ENCODE data around the gene ZNF19. TPM values are rescaled to one million over a fixed set of nuclear protein-coding genes. Genes with fewer than 3 reads are reported as not detected.
"Not testable (repeated sequence)": the region's sequence is repeated elsewhere in the genome, so short reads cannot be mapped to it uniquely, and the experiment has no call there.

ZNF19 gene
- total RNA-seq, 1 experiment from 2014 or later: 5.4 TPM

DNA sequence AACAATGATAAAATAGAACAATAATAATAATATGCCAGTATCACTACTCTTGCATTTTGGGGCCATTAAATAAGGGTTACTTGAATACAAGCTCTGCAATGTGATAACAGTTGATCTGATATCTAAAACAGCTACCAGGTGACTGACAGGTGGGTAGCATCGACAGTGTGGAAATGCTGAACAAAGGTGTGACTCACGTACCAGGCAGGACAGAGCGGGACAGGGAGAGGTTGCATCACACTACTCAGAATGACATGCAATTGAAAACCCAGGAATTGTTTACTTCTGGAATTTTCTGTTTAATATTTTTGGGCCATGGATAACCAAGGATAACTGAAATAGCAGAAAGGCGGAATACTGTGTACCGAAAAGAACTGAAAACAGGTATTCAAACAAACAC, 15.8 kb upstream of the ZNF19 start (continued):
- peak; percentile 42 for TF ChIP-seq SP1 (IDR thresholded peaks at IDR 0.05; ENCODE audit: low read depth)

GRCh38 chr16:71504051-71504450, 14.9 kb upstream of the ZNF19 start:
- BruUV-seq (replicated peaks); POLR2A ChIA-PET; H3K27me3 ChIP-seq (ENCODE audit: insufficient read depth, low read length); H3K4me1 ChIP-seq (ENCODE audit: control insufficient read depth in 1 of 2, insufficient read depth in 2 of 2, low read length in 2 of 2); CTCF ChIA-PET; H3K27ac ChIP-seq (ENCODE audit: low read depth, low read length); H3K36me3 ChIP-seq (ENCODE audit: control insufficient read depth in 1 of 2, insufficient read depth in 2 of 2, low read length in 2 of 2); H3K9me2 ChIP-seq (ENCODE audit: insufficient read depth); H3K9me3 ChIP-seq (ENCODE audit: control insufficient read depth in 1 of 2, insufficient read depth in 1 of 2, low read depth in 1 of 2, low read length in 2 of 2); H3K79me2 ChIP-seq (ENCODE audit: insufficient read depth, low read length); DNase-seq (ENCODE audit: low read depth, low spot score); H4K20me1 ChIP-seq (ENCODE audit: insufficient read depth); ATAC-seq; H2AFZ ChIP-seq (ENCODE audit: low read depth, low read length, poor library complexity, severe bottlenecking); H3K9ac ChIP-seq (ENCODE audit: low read length); H3K4me2 ChIP-seq (ENCODE audit: low read length); H3K4me3 ChIP-seq (replicated peaks in 1 of 2; ENCODE audit: low read depth in 1 of 2, low read length in 2 of 2): not testable (repeated sequence)
- intact Hi-C loops (cut with micrococcal nuclease): loop anchor here (5.0 kb wide), 1 partner anchor 108 kb away; no protein-coding TSS in a partner anchor
- RAD21 ChIA-PET (ENCODE audit: low non-redundant PET in 1 of 2, low total read pairs in 2 of 2, uncharacterized antibody in 2 of 2, unreplicated experiment in 2 of 2): interaction anchor here in 1 of 2 experiments (0.7 kb wide), 1 partner anchor 73 kb away, joined by 3 read pairs; the partner anchor contains the start of gene TAT

DNA sequence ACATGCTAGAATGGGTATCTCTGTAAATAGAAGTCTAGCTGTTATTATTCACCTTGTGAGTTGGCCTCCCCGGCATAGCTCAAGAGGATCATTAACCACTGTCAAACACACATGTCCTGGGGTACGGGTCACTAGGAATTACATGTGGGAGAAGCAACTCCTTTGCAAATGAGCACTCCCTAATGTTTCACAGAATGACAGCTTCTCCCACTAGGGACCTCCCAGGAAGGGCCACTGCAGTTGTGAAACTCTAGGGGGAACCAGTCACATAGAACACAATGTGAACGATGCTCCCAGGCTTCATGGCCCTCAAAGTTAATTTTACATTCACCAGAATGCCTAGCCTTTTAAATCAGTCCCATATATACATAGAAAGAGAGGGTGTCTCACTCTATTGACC, 12.4 kb upstream of the ZNF19 start:
- H3K27me3 ChIP-seq (ENCODE audit: insufficient read depth, low read length): no peaks in the 10 kb centered on the region
- H3K9me2 ChIP-seq (ENCODE audit: insufficient read depth): no peaks in the 10 kb centered on the region
- H2AFZ ChIP-seq (ENCODE audit: low read depth, low read length, poor library complexity, severe bottlenecking): no peak overlapping the region
- H3K4me3 ChIP-seq (replicated peaks in 1 of 2; ENCODE audit: low read depth in 1 of 2, low read length in 2 of 2): no peak overlapping the region
- H3K36me3 ChIP-seq (ENCODE audit: control insufficient read depth in 1 of 2, insufficient read depth in 2 of 2, low read length in 2 of 2): no peaks in the 10 kb centered on the region
- no peaks in the 10 kb centered on the region for H3K9me3 ChIP-seq (ENCODE audit: control insufficient read depth in 1 of 2, insufficient read depth in 1 of 2, low read depth in 1 of 2, low read length in 2 of 2)
- RAD21 ChIA-PET (ENCODE audit: low non-redundant PET in 1 of 2, low total read pairs in 2 of 2, uncharacterized antibody in 2 of 2, unreplicated experiment in 2 of 2): interaction anchor here in 1 of 2 experiments (1.1 to 1.4 kb wide), 2 partner anchors 36 to 110 kb away, joined by 3 read pairs; no protein-coding TSS in a partner anchor
- ATAC-seq: no peak
- no peaks in the 10 kb centered on the region for H3K79me2 ChIP-seq (ENCODE audit: insufficient read depth, low read length)
- H3K9ac ChIP-seq (ENCODE audit: low read length): no peak overlapping the region
- H3K4me1 ChIP-seq (ENCODE audit: control insufficient read depth in 1 of 2, insufficient read depth in 2 of 2, low read length in 2 of 2): 0 out of 4 replicates have a peak, but pooled peaks cover 0 to 3% of the 10 kb centered on the region in 2 experiments
- intact Hi-C loops (cut with micrococcal nuclease): loop anchor here (5.0 kb wide), 1 partner anchor 111 kb away; no protein-coding TSS in a partner anchor
- no peak for DNase-seq (ENCODE audit: low read depth, low spot score)
- BruUV-seq (replicated peaks): no TSS peak
- 0 out of 2 replicates have a peak, but pooled peaks cover under 1% of the 10 kb centered on the region for H4K20me1 ChIP-seq (ENCODE audit: insufficient read depth)
- no peak overlapping the region for H3K27ac ChIP-seq (ENCODE audit: low read depth, low read length)
- POLR2A ChIA-PET: interaction anchor here (0.8 kb wide), 1 partner anchor 95 kb away, joined by 3 read pairs; no protein-coding TSS in a partner anchor
- TF ChIP-seq, protein P1, sequence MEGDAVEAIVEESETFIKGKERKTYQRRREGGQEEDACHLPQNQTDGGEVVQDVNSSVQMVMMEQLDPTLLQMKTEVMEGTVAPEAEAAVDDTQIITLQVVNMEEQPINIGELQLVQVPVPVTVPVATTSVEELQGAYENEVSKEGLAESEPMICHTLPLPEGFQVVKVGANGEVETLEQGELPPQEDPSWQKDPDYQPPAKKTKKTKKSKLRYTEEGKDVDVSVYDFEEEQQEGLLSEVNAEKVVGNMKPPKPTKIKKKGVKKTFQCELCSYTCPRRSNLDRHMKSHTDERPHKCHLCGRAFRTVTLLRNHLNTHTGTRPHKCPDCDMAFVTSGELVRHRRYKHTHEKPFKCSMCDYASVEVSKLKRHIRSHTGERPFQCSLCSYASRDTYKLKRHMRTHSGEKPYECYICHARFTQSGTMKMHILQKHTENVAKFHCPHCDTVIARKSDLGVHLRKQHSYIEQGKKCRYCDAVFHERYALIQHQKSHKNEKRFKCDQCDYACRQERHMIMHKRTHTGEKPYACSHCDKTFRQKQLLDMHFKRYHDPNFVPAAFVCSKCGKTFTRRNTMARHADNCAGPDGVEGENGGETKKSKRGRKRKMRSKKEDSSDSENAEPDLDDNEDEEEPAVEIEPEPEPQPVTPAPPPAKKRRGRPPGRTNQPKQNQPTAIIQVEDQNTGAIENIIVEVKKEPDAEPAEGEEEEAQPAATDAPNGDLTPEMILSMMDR (IDR thresholded peaks at IDR 0.05 in 2 of 3, conservative IDR thresholded peaks at IDR 0.05 in 1 of 3; ENCODE audit: borderline replicate concordance in 1 of 3, insufficient read depth in 1 of 3, low read depth in 2 of 3, low read length in 2 of 3): peak in 2 of 3 experiments; percentile 6 to 35; a peak in 2 of 6 replicates
- TF ChIP-seq ATF3 (IDR thresholded peaks at IDR 0.05) (no peak), TCF7L2 (IDR thresholded peaks at IDR 0.05; ENCODE audit: borderline replicate concordance, extremely low read depth, insufficient read depth, insufficient read length) (no peak), EGR1 (IDR thresholded peaks at IDR 0.05; ENCODE audit: low read depth) (no peak), RAD21 (IDR thresholded peaks at IDR 0.05; ENCODE audit: low read depth) (peak; percentile 49), CBX3 (IDR thresholded peaks at IDR 0.05; ENCODE audit: low read depth) (no peak), FOSL1 (IDR thresholded peaks at IDR 0.05; ENCODE audit: low read depth) (no peak), YY1 (IDR thresholded peaks at IDR 0.05; ENCODE audit: extremely low read depth, insufficient replicate concordance, low read depth, low read length) (no peak), EZH2phosphoT487 (IDR thresholded peaks at IDR 0.05; ENCODE audit: borderline replicate concordance) (no peak), SIN3A (IDR thresholded peaks at IDR 0.05; ENCODE audit: low read depth) (no peak)
- TF ChIP-seq, protein P2, sequence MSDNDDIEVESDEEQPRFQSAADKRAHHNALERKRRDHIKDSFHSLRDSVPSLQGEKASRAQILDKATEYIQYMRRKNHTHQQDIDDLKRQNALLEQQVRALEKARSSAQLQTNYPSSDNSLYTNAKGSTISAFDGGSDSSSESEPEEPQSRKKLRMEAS (IDR thresholded peaks at IDR 0.05): no peak
- no peak overlapping the region for H3K4me2 ChIP-seq (ENCODE audit: low read length)
- CTCF ChIA-PET: interaction anchor here (0.8 to 5.7 kb wide), 7 partner anchors 16 to 460 kb away, joined by 3 to 74 read pairs (median 4); partner anchors contain the start of gene CHST4
